GM12878 (cell line): Measurements from ENCODE around the gene AZU1. TPM values are rescaled to one million over a fixed set of nuclear protein-coding genes. Genes with fewer than 3 reads are reported as not detected.

Source experiments
- CBX3 ChIP-seq: fragments of 200-600 bp; sonication (generic); IDR thresholded peaks from 2 replicates; pipeline ENCODE4 v1.6.1; 2016; ENCODE audit warnings: low read depth, borderline replicate concordance
- CEBPB ChIP-seq, 2 experiments: fragments of 150-350 bp in 1 of 2; IDR thresholded peaks; 2 replicates each; pipeline ENCODE4 v1.6.1; 2012 to 2014; ENCODE audit warnings: low read depth in 2 of 2, low read length in 2 of 2, borderline replicate concordance in 1 of 2, inconsistent platforms in 1 of 2
- EP300 ChIP-seq, 2 experiments: fragments of 150-350 bp in 1 of 2; IDR thresholded peaks; 2 replicates each; pipeline ENCODE4 v1.6.1; 2011 to 2012; ENCODE audit warnings: low read depth in 2 of 2, low read length in 2 of 2, borderline replicate concordance in 1 of 2, improper control_type of control experiment in 1 of 2, inconsistent platforms in 1 of 2; ENCODE audit not compliant: control insufficient read depth in 1 of 2
- GATAD2B ChIP-seq: fragments of 450-650 bp; conservative IDR thresholded peaks from 2 replicates; pipeline ENCODE4 v1.6.1; 2017; ENCODE audit warnings: low read depth, mild to moderate bottlenecking, moderate library complexity
- MXI1 ChIP-seq: fragments of 150-350 bp; IDR thresholded peaks from 2 replicates; pipeline ENCODE4 v1.6.1; 2011; ENCODE audit warnings: low read depth, mild to moderate bottlenecking, inconsistent platforms, low read length, improper control_type of control experiment
- PML ChIP-seq: IDR thresholded peaks from 2 replicates; pipeline ENCODE4 v1.6.1; 2012; ENCODE audit warnings: low read length, inconsistent platforms
- POLR2AphosphoS5 ChIP-seq: IDR thresholded peaks from 2 replicates; pipeline ENCODE4 v1.6.1; 2011; ENCODE audit warnings: mild to moderate bottlenecking, low read length, inconsistent platforms
- polyA plus RNA-seq, 11 experiments: library from polyadenylated mRNA; depleted of rRNA in 4 of 11; unstranded in 6 of 11; stranded (reverse) in 5 of 11; fragments of >200 nt; fragmentation: Nextera tagmentation in 4 of 11; fragmentation: Illumina TruSeq in 1 of 11; extraction: Ambion mirVana in 4 of 11; extraction: Trizol in 1 of 11; gene quantifications; 1 replicate in 1 of 11; 2 replicates in 10 of 11; pipeline versions ENCODE4 v1.2.1 to v1.2.3, GENCODE V29; 2011 to 2016; ENCODE audit warnings: inconsistent platforms in 2 of 11, missing spikeins in 2 of 11, low read depth in 1 of 11
- total RNA-seq, 4 experiments: library from RNA; depleted of rRNA in 3 of 4; stranded (reverse); fragments of >200 nt in 3 of 4; fragmentation: Illumina TruSeq in 1 of 4; extraction: Trizol in 1 of 4; gene quantifications; 2 replicates each; pipeline versions ENCODE4 v1.2.1 to v1.2.3, GENCODE V29; 2013 to 2021
- TF ChIP-seq, protein P1 (sequence below): fragments of 450-650 bp; formaldehyde crosslinking; IDR thresholded peaks from 2 replicates; pipeline ENCODE4 v1.4.0; 2020; ENCODE audit warnings: mild to moderate bottlenecking, moderate library complexity
- TF ChIP-seq, protein P2 (sequence below): IDR thresholded peaks from 2 replicates; pipeline ENCODE4 v1.6.1; 2012; ENCODE audit warnings: low read depth, low read length, improper control_type of control experiment
- TF ChIP-seq, protein P3 (sequence below): IDR thresholded peaks from 2 replicates; pipeline ENCODE4 v1.6.1; 2011; ENCODE audit warnings: borderline replicate concordance, low read depth, mild to moderate bottlenecking, moderate library complexity, mixed read lengths, low read length; ENCODE audit not compliant: insufficient read depth; ENCODE audit errors: extremely low read length
- TF ChIP-seq, protein P4 (sequence below), 3 experiments: IDR thresholded peaks in 2 of 3; conservative IDR thresholded peaks in 1 of 3; 2 replicates each; pipeline ENCODE4 v1.5.1; 2011; ENCODE audit warnings: low read depth in 3 of 3, low read length in 3 of 3, mild to moderate bottlenecking in 3 of 3, control low read depth in 2 of 3, moderate library complexity in 2 of 3, inconsistent platforms in 1 of 3, mixed read lengths in 1 of 3; ENCODE audit not compliant: control insufficient read depth in 2 of 3, insufficient read depth in 1 of 3; ENCODE audit errors: extremely low read depth in 1 of 3
- TF ChIP-seq, protein P5 (sequence below): IDR thresholded peaks from 2 replicates; pipeline ENCODE4 v1.6.1; 2012; ENCODE audit warnings: low read depth, low read length, improper control_type of control experiment

Gene AZU1
- total and polyA plus RNA-seq, 10 of the 15 experiments (the other 5 are each of a cell fraction or from before 2014, with no cell fraction given): not detected

DNA sequence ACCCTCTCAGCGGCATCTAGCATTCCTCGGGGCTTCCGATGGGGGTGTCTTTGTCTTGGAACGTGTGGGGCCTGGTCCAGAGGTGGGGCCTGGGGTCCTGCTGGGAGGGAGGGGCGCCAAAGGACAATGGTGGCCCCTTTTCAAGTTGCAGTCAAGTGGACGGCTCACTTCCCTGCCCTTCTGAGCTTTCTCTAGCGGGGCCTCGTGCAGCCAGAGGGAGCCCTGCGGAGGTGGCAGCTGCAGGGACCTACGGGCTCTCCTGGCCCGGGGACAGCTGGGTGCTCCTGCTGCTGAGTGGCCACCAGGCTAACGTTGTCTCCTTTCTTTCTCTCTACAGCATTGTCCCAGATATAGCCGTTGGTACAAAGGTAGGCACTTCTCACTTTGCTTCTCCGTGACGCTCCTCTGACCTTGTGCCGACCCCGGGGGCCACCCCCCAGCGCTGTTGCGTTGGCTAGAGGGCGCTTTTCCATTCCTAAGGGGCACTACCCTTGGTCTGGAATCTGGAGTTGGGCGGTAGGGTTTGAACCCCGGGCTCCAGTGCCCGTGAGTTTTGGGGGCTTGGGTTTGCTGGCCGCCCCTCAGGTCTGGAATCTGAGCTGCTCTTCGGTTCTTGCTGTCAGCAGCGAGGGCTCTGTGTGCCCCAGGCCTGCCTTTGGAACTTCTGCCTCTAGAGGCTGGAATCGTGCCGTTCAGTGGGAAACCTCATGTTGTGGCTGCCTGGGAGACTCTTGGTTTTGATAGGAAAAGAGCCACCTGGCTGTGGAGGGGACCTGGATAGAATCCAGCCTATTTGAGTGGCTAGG, 28.4 kb upstream of the AZU1 start (continued):
- TF ChIP-seq, protein P1, sequence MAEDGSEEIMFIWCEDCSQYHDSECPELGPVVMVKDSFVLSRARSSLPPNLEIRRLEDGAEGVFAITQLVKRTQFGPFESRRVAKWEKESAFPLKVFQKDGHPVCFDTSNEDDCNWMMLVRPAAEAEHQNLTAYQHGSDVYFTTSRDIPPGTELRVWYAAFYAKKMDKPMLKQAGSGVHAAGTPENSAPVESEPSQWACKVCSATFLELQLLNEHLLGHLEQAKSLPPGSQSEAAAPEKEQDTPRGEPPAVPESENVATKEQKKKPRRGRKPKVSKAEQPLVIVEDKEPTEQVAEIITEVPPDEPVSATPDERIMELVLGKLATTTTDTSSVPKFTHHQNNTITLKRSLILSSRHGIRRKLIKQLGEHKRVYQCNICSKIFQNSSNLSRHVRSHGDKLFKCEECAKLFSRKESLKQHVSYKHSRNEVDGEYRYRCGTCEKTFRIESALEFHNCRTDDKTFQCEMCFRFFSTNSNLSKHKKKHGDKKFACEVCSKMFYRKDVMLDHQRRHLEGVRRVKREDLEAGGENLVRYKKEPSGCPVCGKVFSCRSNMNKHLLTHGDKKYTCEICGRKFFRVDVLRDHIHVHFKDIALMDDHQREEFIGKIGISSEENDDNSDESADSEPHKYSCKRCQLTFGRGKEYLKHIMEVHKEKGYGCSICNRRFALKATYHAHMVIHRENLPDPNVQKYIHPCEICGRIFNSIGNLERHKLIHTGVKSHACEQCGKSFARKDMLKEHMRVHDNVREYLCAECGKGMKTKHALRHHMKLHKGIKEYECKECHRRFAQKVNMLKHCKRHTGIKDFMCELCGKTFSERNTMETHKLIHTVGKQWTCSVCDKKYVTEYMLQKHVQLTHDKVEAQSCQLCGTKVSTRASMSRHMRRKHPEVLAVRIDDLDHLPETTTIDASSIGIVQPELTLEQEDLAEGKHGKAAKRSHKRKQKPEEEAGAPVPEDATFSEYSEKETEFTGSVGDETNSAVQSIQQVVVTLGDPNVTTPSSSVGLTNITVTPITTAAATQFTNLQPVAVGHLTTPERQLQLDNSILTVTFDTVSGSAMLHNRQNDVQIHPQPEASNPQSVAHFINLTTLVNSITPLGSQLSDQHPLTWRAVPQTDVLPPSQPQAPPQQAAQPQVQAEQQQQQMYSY (CRISPR knock-in tag): no peak
- TF ChIP-seq, protein P2, sequence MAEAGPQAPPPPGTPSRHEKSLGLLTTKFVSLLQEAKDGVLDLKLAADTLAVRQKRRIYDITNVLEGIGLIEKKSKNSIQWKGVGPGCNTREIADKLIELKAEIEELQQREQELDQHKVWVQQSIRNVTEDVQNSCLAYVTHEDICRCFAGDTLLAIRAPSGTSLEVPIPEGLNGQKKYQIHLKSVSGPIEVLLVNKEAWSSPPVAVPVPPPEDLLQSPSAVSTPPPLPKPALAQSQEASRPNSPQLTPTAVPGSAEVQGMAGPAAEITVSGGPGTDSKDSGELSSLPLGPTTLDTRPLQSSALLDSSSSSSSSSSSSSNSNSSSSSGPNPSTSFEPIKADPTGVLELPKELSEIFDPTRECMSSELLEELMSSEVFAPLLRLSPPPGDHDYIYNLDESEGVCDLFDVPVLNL: no peak
- no peak for TF ChIP-seq GATAD2B
- no peak for TF ChIP-seq PML
- TF ChIP-seq, protein P3, sequence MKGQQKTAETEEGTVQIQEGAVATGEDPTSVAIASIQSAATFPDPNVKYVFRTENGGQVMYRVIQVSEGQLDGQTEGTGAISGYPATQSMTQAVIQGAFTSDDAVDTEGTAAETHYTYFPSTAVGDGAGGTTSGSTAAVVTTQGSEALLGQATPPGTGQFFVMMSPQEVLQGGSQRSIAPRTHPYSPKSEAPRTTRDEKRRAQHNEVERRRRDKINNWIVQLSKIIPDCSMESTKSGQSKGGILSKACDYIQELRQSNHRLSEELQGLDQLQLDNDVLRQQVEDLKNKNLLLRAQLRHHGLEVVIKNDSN: no peak
- TF ChIP-seq, protein P4, sequence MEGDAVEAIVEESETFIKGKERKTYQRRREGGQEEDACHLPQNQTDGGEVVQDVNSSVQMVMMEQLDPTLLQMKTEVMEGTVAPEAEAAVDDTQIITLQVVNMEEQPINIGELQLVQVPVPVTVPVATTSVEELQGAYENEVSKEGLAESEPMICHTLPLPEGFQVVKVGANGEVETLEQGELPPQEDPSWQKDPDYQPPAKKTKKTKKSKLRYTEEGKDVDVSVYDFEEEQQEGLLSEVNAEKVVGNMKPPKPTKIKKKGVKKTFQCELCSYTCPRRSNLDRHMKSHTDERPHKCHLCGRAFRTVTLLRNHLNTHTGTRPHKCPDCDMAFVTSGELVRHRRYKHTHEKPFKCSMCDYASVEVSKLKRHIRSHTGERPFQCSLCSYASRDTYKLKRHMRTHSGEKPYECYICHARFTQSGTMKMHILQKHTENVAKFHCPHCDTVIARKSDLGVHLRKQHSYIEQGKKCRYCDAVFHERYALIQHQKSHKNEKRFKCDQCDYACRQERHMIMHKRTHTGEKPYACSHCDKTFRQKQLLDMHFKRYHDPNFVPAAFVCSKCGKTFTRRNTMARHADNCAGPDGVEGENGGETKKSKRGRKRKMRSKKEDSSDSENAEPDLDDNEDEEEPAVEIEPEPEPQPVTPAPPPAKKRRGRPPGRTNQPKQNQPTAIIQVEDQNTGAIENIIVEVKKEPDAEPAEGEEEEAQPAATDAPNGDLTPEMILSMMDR (IDR thresholded peaks at IDR 0.05 in 2 of 3, conservative IDR thresholded peaks at IDR 0.05 in 1 of 3; ENCODE audit: control insufficient read depth in 2 of 3, extremely low read depth in 1 of 3, insufficient read depth in 1 of 3, low read depth in 3 of 3, low read length in 3 of 3): 0 out of 6 replicates have a peak, but pooled peaks of 1 of the 3 experiments have one; percentile 8
- 0 out of 2 replicates have a peak, but pooled peaks have one; percentile 24 for TF ChIP-seq POLR2AphosphoS5
- TF ChIP-seq CEBPB (IDR thresholded peaks at IDR 0.05; ENCODE audit: borderline replicate concordance in 1 of 2, low read depth in 2 of 2, low read length in 2 of 2): no peak
- no peak for TF ChIP-seq EP300 (IDR thresholded peaks at IDR 0.05; ENCODE audit: borderline replicate concordance in 1 of 2, control insufficient read depth in 1 of 2, low read depth in 2 of 2, low read length in 2 of 2)
- no peak for TF ChIP-seq MXI1
- TF ChIP-seq, protein P5, sequence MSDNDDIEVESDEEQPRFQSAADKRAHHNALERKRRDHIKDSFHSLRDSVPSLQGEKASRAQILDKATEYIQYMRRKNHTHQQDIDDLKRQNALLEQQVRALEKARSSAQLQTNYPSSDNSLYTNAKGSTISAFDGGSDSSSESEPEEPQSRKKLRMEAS: no peak
- no peak for TF ChIP-seq CBX3
